IMR-90 (cell line): ENCODE measurements around the gene MAST3. TPM values are rescaled to one million over a fixed set of nuclear protein-coding genes. Genes with fewer than 3 reads are reported as not detected.

ENCODE experiments used
- ATAC-seq: fragments of 200-7000 bp; cut with Tn5 transposase; 2 replicates; pipeline ENCODE4 v1.9.1; 2020; ENCODE audit warnings: low read depth, mild to moderate bottlenecking, moderate library complexity
- BruUV-seq: library from RNA; stranded (reverse); fragments of 400-500 nt; replicated peaks from 2 replicates; lab custom pipeline; 2021; lab: Mats Ljungman, UMichigan
- CTCF ChIA-PET: fragments of 300-600 bp; formaldehyde crosslinking; extraction: SDS; loops from one replicate; lab custom pipeline; 2021; ENCODE audit warnings: antibody characterized with exemption; lab: Yijun Ruan, JAX
- POLR2A ChIA-PET: fragments of 300-600 bp; sonication (Branson Sonifier 250); formaldehyde crosslinking; loops from one replicate; lab custom pipeline; 2022; ENCODE audit warnings: antibody characterized with exemption; ENCODE audit not compliant: unreplicated experiment; lab: Charles Lee
- DNase-seq: peaks from one replicate; pipeline ENCODE4 v3.0.0; 2013
- H2AFZ ChIP-seq: replicated peaks from 2 replicates; pipeline ENCODE3; 2013; ENCODE audit warnings: low read length, mild to moderate bottlenecking; ENCODE audit not compliant: poor library complexity
- H2AK5ac ChIP-seq: 2 replicates; pipeline ENCODE4 v1.6.1; 2013; ENCODE audit warnings: low read depth, low read length, inconsistent platforms
- H2AK9ac ChIP-seq: replicated peaks from 2 replicates; pipeline ENCODE3; 2013; ENCODE audit warnings: mild to moderate bottlenecking, low read depth, low read length, moderate library complexity; ENCODE audit not compliant: poor library complexity
- H2BK120ac ChIP-seq: 2 replicates; pipeline ENCODE4 v1.6.1; 2013; ENCODE audit warnings: low read depth, low read length, inconsistent platforms
- H2BK15ac ChIP-seq: 3 replicates; pipeline ENCODE4 v1.6.1; 2013; ENCODE audit warnings: low read depth, low read length, inconsistent platforms
- H2BK20ac ChIP-seq: 2 replicates; pipeline ENCODE4 v1.6.1; 2013; ENCODE audit warnings: low read depth, mild to moderate bottlenecking, inconsistent platforms, low read length, moderate library complexity
- H2BK5ac ChIP-seq: 2 replicates; pipeline ENCODE4 v1.6.1; 2013; ENCODE audit warnings: mild to moderate bottlenecking, low read depth, low read length, inconsistent platforms; ENCODE audit not compliant: poor library complexity, severe bottlenecking
- H3K14ac ChIP-seq: replicated peaks from 2 replicates; pipeline ENCODE4 v1.6.1; 2013; ENCODE audit warnings: low read depth, low read length, inconsistent platforms
- H3K18ac ChIP-seq: 2 replicates; pipeline ENCODE4 v1.6.1; 2013; ENCODE audit warnings: low read depth, low read length, control low read depth
- H3K23ac ChIP-seq: 2 replicates; pipeline ENCODE4 v1.6.1; 2013; ENCODE audit warnings: low read depth, low read length, inconsistent platforms
- H3K27ac ChIP-seq: 2 replicates; pipeline ENCODE4 v1.5.1; 2013; ENCODE audit warnings: mild to moderate bottlenecking, control low read depth, low read length; ENCODE audit not compliant: insufficient read depth
- H3K27me3 ChIP-seq: 2 replicates; pipeline ENCODE4 v1.6.1; 2013; ENCODE audit warnings: low read length; ENCODE audit not compliant: control insufficient read depth, insufficient read depth
- H3K36me3 ChIP-seq: 2 replicates; pipeline ENCODE4 v1.6.1; 2013; ENCODE audit warnings: low read length, mixed read lengths; ENCODE audit not compliant: control insufficient read depth, insufficient read depth
- H3K4ac ChIP-seq: 2 replicates; pipeline ENCODE4 v1.6.1; 2013; ENCODE audit warnings: low read depth, low read length, inconsistent platforms
- H3K4me1 ChIP-seq: 2 replicates; pipeline ENCODE4 v1.6.1; 2013; ENCODE audit warnings: low read length, mixed read lengths; ENCODE audit not compliant: control insufficient read depth, insufficient read depth
- H3K4me2 ChIP-seq: 2 replicates; pipeline ENCODE4 v1.6.1; 2013; ENCODE audit warnings: low read depth, mild to moderate bottlenecking, control low read depth, low read length, moderate library complexity
- H3K4me3 ChIP-seq: 2 replicates; pipeline ENCODE4 v1.5.1; 2013; ENCODE audit warnings: low read depth, mild to moderate bottlenecking, control low read depth, low read length, moderate library complexity; ENCODE audit not compliant: insufficient read depth
- H3K56ac ChIP-seq: 2 replicates; pipeline ENCODE4 v1.6.1; 2013; ENCODE audit warnings: low read length, inconsistent platforms; ENCODE audit not compliant: insufficient read depth; ENCODE audit errors: extremely low read depth
- H3K79me1 ChIP-seq, 2 experiments: 2 replicates each; pipeline ENCODE4 v1.6.1; 2013; ENCODE audit warnings: low read length in 2 of 2, inconsistent platforms in 1 of 2, low read depth in 1 of 2
- H3K9ac ChIP-seq: 2 replicates; pipeline ENCODE4 v1.6.1; 2013; ENCODE audit warnings: low read depth, low read length, control low read depth
- H3K9me1 ChIP-seq: 2 replicates; pipeline ENCODE4 v1.6.1; 2013; ENCODE audit warnings: low read length, inconsistent platforms; ENCODE audit not compliant: insufficient read depth
- H3K9me3 ChIP-seq: 2 replicates; pipeline ENCODE4 v1.6.1; 2013; ENCODE audit warnings: low read length; ENCODE audit not compliant: control insufficient read depth, insufficient read depth
- H4K20me1 ChIP-seq: 2 replicates; pipeline ENCODE4 v1.6.1; 2013; ENCODE audit warnings: low read length, inconsistent platforms; ENCODE audit not compliant: insufficient read depth
- H4K5ac ChIP-seq: 2 replicates; pipeline ENCODE4 v1.6.1; 2013; ENCODE audit warnings: mild to moderate bottlenecking, low read depth, low read length, control low read depth
- H4K8ac ChIP-seq, 2 experiments: 2 replicates each; pipeline ENCODE4 v1.6.1; 2013; ENCODE audit warnings: low read depth in 2 of 2, low read length in 2 of 2, control low read depth in 1 of 2, inconsistent platforms in 1 of 2
- H4K91ac ChIP-seq: 2 replicates; pipeline ENCODE4 v1.6.1; 2013; ENCODE audit warnings: low read depth, low read length, inconsistent platforms; ENCODE audit not compliant: insufficient read depth
- BHLHE40 ChIP-seq: fragments of 150-350 bp; IDR thresholded peaks from 2 replicates; pipeline ENCODE4 v1.6.1; 2016; ENCODE audit warnings: mild to moderate bottlenecking, low read depth, low read length
- CEBPB ChIP-seq: IDR thresholded peaks from 2 replicates; pipeline ENCODE4 v1.6.1; 2012; ENCODE audit warnings: low read depth, low read length, improper control_type of control experiment
- CHD1 ChIP-seq: IDR thresholded peaks from 2 replicates; pipeline ENCODE4 v1.6.1; 2012; ENCODE audit warnings: low read depth, low read length, improper control_type of control experiment
- FOS ChIP-seq: fragments of 150-350 bp; IDR thresholded peaks from 2 replicates; pipeline ENCODE4 v1.6.1; 2016; ENCODE audit warnings: low read depth, low read length
- MAFK ChIP-seq: IDR thresholded peaks from 2 replicates; pipeline ENCODE4 v1.6.1; 2012; ENCODE audit warnings: low read depth, low read length, improper control_type of control experiment
- MAZ ChIP-seq: IDR thresholded peaks from 2 replicates; pipeline ENCODE4 v1.6.1; 2012; ENCODE audit warnings: low read depth, mild to moderate bottlenecking, low read length, improper control_type of control experiment, moderate library complexity, borderline replicate concordance
- MXI1 ChIP-seq: IDR thresholded peaks from 2 replicates; pipeline ENCODE4 v1.6.1; 2012; ENCODE audit warnings: low read depth, mild to moderate bottlenecking, low read length, moderate library complexity, borderline replicate concordance
- NFE2L2 ChIP-seq: fragments of 150-350 bp; IDR thresholded peaks from 2 replicates; pipeline ENCODE4 v1.6.1; 2016; ENCODE audit warnings: low read depth, mild to moderate bottlenecking, low read length
- POLR2A ChIP-seq: IDR thresholded peaks from 2 replicates; pipeline ENCODE4 v1.6.1; 2012; ENCODE audit warnings: mild to moderate bottlenecking, low read depth, low read length
- RAD21 ChIP-seq: IDR thresholded peaks from 2 replicates; pipeline ENCODE4 v1.6.1; 2012; ENCODE audit warnings: low read length, improper control_type of control experiment
- RCOR1 ChIP-seq: IDR thresholded peaks from 2 replicates; pipeline ENCODE4 v1.6.1; 2012; ENCODE audit warnings: mild to moderate bottlenecking, low read length, improper control_type of control experiment; ENCODE audit not compliant: insufficient replicate concordance
- RFX5 ChIP-seq: IDR thresholded peaks from 2 replicates; pipeline ENCODE4 v1.8.0; 2012; ENCODE audit warnings: low read depth, mild to moderate bottlenecking, low read length, moderate library complexity
- SMC3 ChIP-seq: fragments of 150-350 bp; IDR thresholded peaks from 2 replicates; pipeline ENCODE4 v1.6.1; 2016; ENCODE audit warnings: low read depth, mild to moderate bottlenecking, antibody characterized with exemption, low read length, moderate library complexity
- WGBS, 2 experiments: methylation state at CpG; one replicate each; pipeline versions ENCODE4 v1.1.5 to v1.1.7; 2013; ENCODE audit warnings: missing lambda C conversion rate in 2 of 2; ENCODE audit not compliant: insufficient read length in 1 of 2; ENCODE audit errors: extremely low coverage in 2 of 2; 5-methylcytosine and 5-hydroxymethylcytosine counted together
- dilution Hi-C: fragments of 300-500 bp; cut with HindIII; formaldehyde crosslinking; loops from one replicate; pipeline ENCODE4 v1.14.3; 2018; ENCODE audit warnings: low sequenced_read_pairs; ENCODE audit not compliant: unreplicated experiment
- in situ Hi-C: fragments of 300-500 bp; cut with MboI; formaldehyde crosslinking; loops from 3 replicates; pipeline ENCODE4 v1.14.3; 2019; ENCODE audit warnings: low sequenced_read_pairs, inconsistent platforms, mixed read lengths
- intact Hi-C: fragments of 100-400 bp; cut with micrococcal nuclease; formaldehyde crosslinking; loops from 2 replicates; pipeline ENCODE4 v1.10.0; 2022
- polyA plus RNA-seq, 3 experiments: library from polyadenylated mRNA; depleted of rRNA; stranded (reverse); fragments of >200 nt; gene quantifications; 2 replicates each; pipeline ENCODE4 v1.2.3, GENCODE V29; 2012; ENCODE audit warnings: low replicate concordance in 1 of 3
- total RNA-seq: library from RNA; depleted of rRNA; stranded (reverse); fragments of >200 nt; gene quantifications from 2 replicates; pipeline ENCODE4 v1.2.3, GENCODE V29; 2012
- TF ChIP-seq, protein P1 (sequence below): fragments of 150-350 bp; IDR thresholded peaks from 2 replicates; pipeline ENCODE4 v1.6.1; 2016; ENCODE audit warnings: low read depth, mild to moderate bottlenecking, low read length, moderate library complexity, borderline replicate concordance
- TF ChIP-seq, protein P2 (sequence below): fragments of 150-350 bp; IDR thresholded peaks from 2 replicates; pipeline ENCODE4 v1.6.1; 2017; ENCODE audit warnings: mild to moderate bottlenecking, antibody characterized with exemption, low read length, low read depth
- TF ChIP-seq, protein P3 (sequence below): conservative IDR thresholded peaks from 2 replicates; pipeline ENCODE4 v1.5.1; 2012; ENCODE audit warnings: mild to moderate bottlenecking, low read depth, low read length, improper control_type of control experiment

MAST3 gene
- total and polyA plus RNA-seq, 2 of the 4 experiments (the other 2 are of a cell fraction): 1.3 to 4.3 TPM

DNA sequence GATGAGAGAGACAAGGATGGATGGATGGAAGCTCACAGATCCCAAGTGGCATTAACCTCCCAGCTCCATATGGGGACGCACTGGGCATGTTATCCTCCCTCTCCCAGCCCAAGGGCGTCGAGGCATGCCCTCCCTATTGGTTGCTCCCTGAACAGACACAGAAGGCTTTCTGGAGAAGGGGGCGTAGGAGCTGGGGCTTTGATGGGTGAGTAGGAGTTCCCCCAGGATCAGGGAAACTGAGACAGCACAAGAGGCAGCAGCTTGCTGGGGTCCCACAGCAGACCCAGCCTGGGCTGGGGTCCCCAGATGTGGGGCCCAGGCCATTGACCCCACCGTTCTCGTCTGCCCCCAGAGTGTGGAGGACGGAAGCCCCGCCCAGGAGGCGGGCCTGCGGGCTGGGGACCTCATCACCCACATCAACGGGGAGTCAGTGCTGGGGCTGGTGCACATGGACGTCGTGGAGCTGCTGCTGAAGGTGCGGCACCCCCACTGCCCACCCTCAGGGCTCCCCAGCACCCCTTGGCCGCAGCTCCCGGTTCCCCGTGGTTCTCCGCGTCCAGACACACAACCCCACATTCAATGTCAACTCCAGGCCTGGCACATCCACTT lies 47.9 kb downstream of the MAST3 start:
- Histone ChIP-seq H2BK15ac (no peak overlapping the region), H4K5ac (no peak overlapping the region), H3K4ac (no peak overlapping the region), H4K8ac (no peak overlapping the region), H3K4me2 (no peak overlapping the region), H2BK5ac (no peak overlapping the region), H2AK5ac (no peak overlapping the region), H2AFZ (no peak overlapping the region), H4K20me1 (no peaks in the 10 kb centered on the region), H3K4me3 (no peak overlapping the region), H3K27ac (no peak overlapping the region), H3K9ac (no peak overlapping the region), H3K23ac (no peak overlapping the region), H3K4me1 (no peaks in the 10 kb centered on the region), H3K36me3 (peaks cover 44% of the 10 kb centered on the region), H3K56ac (no peak overlapping the region), H4K91ac (no peak overlapping the region), H2BK20ac (no peak overlapping the region), H3K79me1 (no peaks in the 10 kb centered on the region), H3K27me3 (no peaks in the 10 kb centered on the region), H2BK120ac (no peak overlapping the region), H3K14ac (no peak overlapping the region), H3K18ac (no peak overlapping the region), H2AK9ac (no peak overlapping the region), H3K9me3 (no peaks in the 10 kb centered on the region), H3K9me1 (no peaks in the 10 kb centered on the region)
- DNase-seq (no peak), ATAC-seq (no peak)
- dilution Hi-C loops (no loop called here), intact Hi-C loops (no loop called here), in situ Hi-C loops (no loop called here)
- 94% methylated on average over 12 of the region's 19 CpGs; no CpG with 5 or more reads in 1 of the 2 experiments for WGBS, 2 experiments
- no TSS peak for BruUV-seq
- ChIA-PET POLR2A (no interaction called here), CTCF (no interaction called here)
- TF ChIP-seq FOS (no peak), RFX5 (no peak), RAD21 (no peak), CHD1 (no peak), POLR2A (no peak), BHLHE40 (no peak), MAZ (no peak), NFE2L2 (no peak), RCOR1 (no peak), MXI1 (no peak), MAFK (no peak), SMC3 (no peak), CEBPB (no peak)
- TF ChIP-seq, protein P1, sequence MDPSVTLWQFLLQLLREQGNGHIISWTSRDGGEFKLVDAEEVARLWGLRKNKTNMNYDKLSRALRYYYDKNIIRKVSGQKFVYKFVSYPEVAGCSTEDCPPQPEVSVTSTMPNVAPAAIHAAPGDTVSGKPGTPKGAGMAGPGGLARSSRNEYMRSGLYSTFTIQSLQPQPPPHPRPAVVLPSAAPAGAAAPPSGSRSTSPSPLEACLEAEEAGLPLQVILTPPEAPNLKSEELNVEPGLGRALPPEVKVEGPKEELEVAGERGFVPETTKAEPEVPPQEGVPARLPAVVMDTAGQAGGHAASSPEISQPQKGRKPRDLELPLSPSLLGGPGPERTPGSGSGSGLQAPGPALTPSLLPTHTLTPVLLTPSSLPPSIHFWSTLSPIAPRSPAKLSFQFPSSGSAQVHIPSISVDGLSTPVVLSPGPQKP: no peak
- TF ChIP-seq, protein P2, sequence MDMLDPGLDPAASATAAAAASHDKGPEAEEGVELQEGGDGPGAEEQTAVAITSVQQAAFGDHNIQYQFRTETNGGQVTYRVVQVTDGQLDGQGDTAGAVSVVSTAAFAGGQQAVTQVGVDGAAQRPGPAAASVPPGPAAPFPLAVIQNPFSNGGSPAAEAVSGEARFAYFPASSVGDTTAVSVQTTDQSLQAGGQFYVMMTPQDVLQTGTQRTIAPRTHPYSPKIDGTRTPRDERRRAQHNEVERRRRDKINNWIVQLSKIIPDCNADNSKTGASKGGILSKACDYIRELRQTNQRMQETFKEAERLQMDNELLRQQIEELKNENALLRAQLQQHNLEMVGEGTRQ: no peak
- TF ChIP-seq, protein P3, sequence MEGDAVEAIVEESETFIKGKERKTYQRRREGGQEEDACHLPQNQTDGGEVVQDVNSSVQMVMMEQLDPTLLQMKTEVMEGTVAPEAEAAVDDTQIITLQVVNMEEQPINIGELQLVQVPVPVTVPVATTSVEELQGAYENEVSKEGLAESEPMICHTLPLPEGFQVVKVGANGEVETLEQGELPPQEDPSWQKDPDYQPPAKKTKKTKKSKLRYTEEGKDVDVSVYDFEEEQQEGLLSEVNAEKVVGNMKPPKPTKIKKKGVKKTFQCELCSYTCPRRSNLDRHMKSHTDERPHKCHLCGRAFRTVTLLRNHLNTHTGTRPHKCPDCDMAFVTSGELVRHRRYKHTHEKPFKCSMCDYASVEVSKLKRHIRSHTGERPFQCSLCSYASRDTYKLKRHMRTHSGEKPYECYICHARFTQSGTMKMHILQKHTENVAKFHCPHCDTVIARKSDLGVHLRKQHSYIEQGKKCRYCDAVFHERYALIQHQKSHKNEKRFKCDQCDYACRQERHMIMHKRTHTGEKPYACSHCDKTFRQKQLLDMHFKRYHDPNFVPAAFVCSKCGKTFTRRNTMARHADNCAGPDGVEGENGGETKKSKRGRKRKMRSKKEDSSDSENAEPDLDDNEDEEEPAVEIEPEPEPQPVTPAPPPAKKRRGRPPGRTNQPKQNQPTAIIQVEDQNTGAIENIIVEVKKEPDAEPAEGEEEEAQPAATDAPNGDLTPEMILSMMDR: no peak
